Muscle of back (tissue), 11 donors: ENCODE data around the gene POLR3E. TPM values are rescaled to one million over a fixed set of nuclear protein-coding genes. Genes with fewer than 3 reads are reported as not detected.
"Not testable (repeated sequence)": the region's sequence is repeated elsewhere in the genome, so short reads cannot be mapped to it uniquely, and the experiment has no call there.

Source experiments
- DNase-seq, 3 donors: peaks; one replicate each; pipeline versions ENCODE4 v3.0.0 to v3.0.0-alpha.2; 2013
- polyA plus RNA-seq, 10 donors: library from polyadenylated mRNA; unstranded; fragments of 120-200 nt; gene quantifications; one replicate each; pipeline ENCODE4 v1.2.1, GENCODE V29; 2013; ENCODE audit not compliant: insufficient read length in 10 of 10

POLR3E gene
- polyA plus RNA-seq, 10 donors = 27.7 to 48.3 (median 39.2) TPM

GRCh38 chr16:22328081-22328725, 31.0 kb downstream of the POLR3E start:
- DNase-seq = no peak

- DNase-seq = no peak
Observed at GRCh38 chr16:22329199-22329695, 32.0 kb downstream of the POLR3E start.

GRCh38 chr16:22330326-22330725, 33.1 kb downstream of the POLR3E start:
- no peak for DNase-seq

GRCh38 chr16:22333457-22333994, 36.3 kb downstream of the POLR3E start:
- DNase-seq = no peak

GRCh38 chr16:22335668-22336246, 38.5 kb downstream of the POLR3E start:
- DNase-seq = no peak

GRCh38 chr16:22336581-22336980, 39.4 kb downstream of the POLR3E start:
- no peak for DNase-seq

- DNase-seq = no peak
Observed at GRCh38 chr16:22337045-22337444, 39.8 kb downstream of the POLR3E start.

GRCh38 chr16:22337849-22338635, 40.8 kb downstream of the POLR3E start:
- no peak for DNase-seq

- DNase-seq = no peak
Observed at GRCh38 chr16:22340945-22341344, 43.7 kb downstream of the POLR3E start.

GRCh38 chr16:22342082-22342481, 44.9 kb downstream of the POLR3E start:
- DNase-seq = no peak

- DNase-seq = no peak
Observed at GRCh38 chr16:22346483-22346882, 49.3 kb downstream of the POLR3E start.

- DNase-seq = no peak
Observed at GRCh38 chr16:22347100-22347820, 50.1 kb downstream of the POLR3E start.

- no peak for DNase-seq
Observed at GRCh38 chr16:22348291-22348690, 51.1 kb downstream of the POLR3E start.

GRCh38 chr16:22351017-22351416, 53.8 kb downstream of the POLR3E start:
- DNase-seq = not testable (repeated sequence)

- DNase-seq = no peak
Observed at GRCh38 chr16:22352140-22352539, 54.9 kb downstream of the POLR3E start.

GRCh38 chr16:22352723-22353122, 55.5 kb downstream of the POLR3E start:
- DNase-seq = no peak

GRCh38 chr16:22353191-22353919, 56.1 kb downstream of the POLR3E start:
- peak in 1 of 3 donors; percentile 69 for DNase-seq

- DNase-seq = no peak
Observed at GRCh38 chr16:22353933-22354541, 56.8 kb downstream of the POLR3E start.

- no peak for DNase-seq
Observed at GRCh38 chr16:22355487-22355908, 58.3 kb downstream of the POLR3E start.

GRCh38 chr16:22356930-22357634, 59.9 kb downstream of the POLR3E start:
- no peak for DNase-seq
